Thyroid gland (tissue), 4 donors: ENCODE measurements around the gene B4GALT7. TPM values are rescaled to one million over a fixed set of nuclear protein-coding genes. Genes with fewer than 3 reads are reported as not detected.

Source experiments
- DNase-seq, 2 donors: peaks; one replicate each; pipeline ENCODE4 v3.0.0-alpha.2; 2019
- H3K27ac ChIP-seq, 3 donors: fragments of 200-600 bp; sonication (generic); 1 replicate in 2 of 3; 2 replicates in 1 of 3; pipeline ENCODE4 v1.5.1; 2016 to 2019; ENCODE audit warnings: mild to moderate bottlenecking in 1 of 3, moderate library complexity in 1 of 3
- H3K27me3 ChIP-seq: fragments of 200-600 bp; sonication (generic); one replicate; pipeline ENCODE4 v1.5.1; 2019
- H3K36me3 ChIP-seq, 2 donors: fragments of 200-600 bp; sonication (generic); one replicate each; pipeline ENCODE4 v1.5.1; 2016 to 2019
- H3K4me1 ChIP-seq, 2 donors: fragments of 200-600 bp; sonication (generic); one replicate each; pipeline ENCODE4 v1.5.1; 2017 to 2019
- H3K4me3 ChIP-seq, 3 donors: fragments of 200-600 bp; sonication (generic); replicated peaks in 1 of 3; 1 replicate in 2 of 3; 2 replicates in 1 of 3; pipeline ENCODE4 v1.5.1; 2016; ENCODE audit warnings: mild to moderate bottlenecking in 1 of 3
- H3K9me3 ChIP-seq: fragments of 200-600 bp; sonication (generic); one replicate; pipeline ENCODE4 v1.5.1; 2017
- POLR2A ChIP-seq, 2 donors: fragments of 450-650 bp; IDR thresholded peaks; one replicate each; pipeline ENCODE4 v1.6.1; 2017; ENCODE audit warnings: antibody characterized with exemption in 2 of 2, mild to moderate bottlenecking in 2 of 2, moderate library complexity in 1 of 2
- WGBS, 2 donors: methylation state at CpG; one replicate each; pipeline ENCODE4 v1.1.5; 2017; 5-methylcytosine and 5-hydroxymethylcytosine counted together
- intact Hi-C: fragments of 100-400 bp; cut with DNase I; formaldehyde crosslinking; loops from one replicate; pipeline ENCODE4 v1.15.1; 2023
- total RNA-seq, 4 donors: library from RNA; depleted of rRNA; stranded (reverse); fragments of >200 nt; gene quantifications; one replicate each; pipeline ENCODE4 v1.2.3, GENCODE V29; 2016
- TF ChIP-seq, protein P1 (sequence below), 6 experiments: fragments of 200-600 bp in 3 of 6; fragments of 450-650 bp in 3 of 6; sonication (generic) in 3 of 6; IDR thresholded peaks; one replicate each; pipeline ENCODE4 v1.5.1; 2016 to 2019; ENCODE audit warnings: antibody characterized with exemption in 6 of 6, mild to moderate bottlenecking in 2 of 6, inconsistent platforms in 1 of 6, moderate library complexity in 1 of 6

Gene B4GALT7
- total RNA-seq, 4 donors from 2014 or later, result 27.9 to 47.2 (median 38.9) TPM

DNA sequence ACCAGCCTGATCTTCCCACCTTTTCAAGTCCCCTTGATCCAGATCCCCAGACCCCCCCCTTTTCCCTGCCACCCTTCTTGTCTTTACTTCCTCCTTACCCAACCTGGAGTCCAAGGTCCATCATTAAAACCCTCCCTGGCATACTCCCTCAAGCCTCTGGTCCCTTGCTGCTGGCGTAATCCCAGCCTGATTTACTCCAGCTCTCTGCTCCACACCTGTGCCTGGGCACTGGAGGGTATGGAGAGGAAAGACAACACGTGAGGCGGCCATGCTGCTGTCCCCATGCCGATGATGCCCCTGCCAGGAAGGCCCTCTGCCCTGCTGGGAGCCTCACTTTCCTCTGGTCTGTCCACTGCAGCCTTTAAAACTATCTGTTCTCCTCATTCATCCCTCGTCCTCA lies 5.1 kb downstream of the B4GALT7 start:
- Histone ChIP-seq H3K9me3 (no peaks in the 10 kb centered on the region), H3K27ac (no peak overlapping the region), H3K4me1 (peaks cover 8 to 20% of the 10 kb centered on the region in 2 donors), H3K4me3 (no peak overlapping the region), H3K27me3 (no peaks in the 10 kb centered on the region), H3K36me3 (no peaks in the 10 kb centered on the region)
- intact Hi-C loops, result no loop called here
- TF ChIP-seq POLR2A (IDR thresholded peaks at IDR 0.05), result no peak
- TF ChIP-seq, protein P1, sequence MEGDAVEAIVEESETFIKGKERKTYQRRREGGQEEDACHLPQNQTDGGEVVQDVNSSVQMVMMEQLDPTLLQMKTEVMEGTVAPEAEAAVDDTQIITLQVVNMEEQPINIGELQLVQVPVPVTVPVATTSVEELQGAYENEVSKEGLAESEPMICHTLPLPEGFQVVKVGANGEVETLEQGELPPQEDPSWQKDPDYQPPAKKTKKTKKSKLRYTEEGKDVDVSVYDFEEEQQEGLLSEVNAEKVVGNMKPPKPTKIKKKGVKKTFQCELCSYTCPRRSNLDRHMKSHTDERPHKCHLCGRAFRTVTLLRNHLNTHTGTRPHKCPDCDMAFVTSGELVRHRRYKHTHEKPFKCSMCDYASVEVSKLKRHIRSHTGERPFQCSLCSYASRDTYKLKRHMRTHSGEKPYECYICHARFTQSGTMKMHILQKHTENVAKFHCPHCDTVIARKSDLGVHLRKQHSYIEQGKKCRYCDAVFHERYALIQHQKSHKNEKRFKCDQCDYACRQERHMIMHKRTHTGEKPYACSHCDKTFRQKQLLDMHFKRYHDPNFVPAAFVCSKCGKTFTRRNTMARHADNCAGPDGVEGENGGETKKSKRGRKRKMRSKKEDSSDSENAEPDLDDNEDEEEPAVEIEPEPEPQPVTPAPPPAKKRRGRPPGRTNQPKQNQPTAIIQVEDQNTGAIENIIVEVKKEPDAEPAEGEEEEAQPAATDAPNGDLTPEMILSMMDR (IDR thresholded peaks at IDR 0.05), result no peak
- DNase-seq, result no peak
- 95 to 96% methylated on average over 5 of the region's 5 CpGs for WGBS, 2 donors

DNA sequence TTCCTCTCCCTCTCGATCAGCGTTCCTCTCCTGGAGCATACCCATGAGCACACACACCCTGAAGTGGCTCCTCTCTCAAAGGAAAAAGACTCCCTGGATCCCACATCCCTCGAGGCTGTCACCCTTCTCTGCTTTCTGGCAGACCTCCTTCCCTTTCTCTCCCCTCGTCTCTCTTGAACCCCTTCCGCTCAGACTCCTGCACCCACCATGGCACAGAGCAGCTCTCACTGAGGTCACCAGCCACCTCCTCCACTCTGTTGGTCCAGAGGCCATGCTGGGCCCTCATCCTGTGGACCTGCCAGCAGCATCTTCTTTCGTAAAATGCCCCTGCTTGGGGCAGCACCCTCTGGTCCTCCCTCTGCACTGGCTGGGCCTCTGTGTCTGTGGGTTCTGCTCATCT lies 5.7 kb downstream of the B4GALT7 start:
- WGBS, 2 donors, result 87 to 93% methylated on average over 6 of the region's 6 CpGs
- Histone ChIP-seq H3K4me3 (no peak overlapping the region), H3K4me1 (peaks cover 5 to 17% of the 10 kb centered on the region in 2 donors), H3K36me3 (no peaks in the 10 kb centered on the region), H3K27me3 (no peaks in the 10 kb centered on the region), H3K9me3 (no peaks in the 10 kb centered on the region), H3K27ac (no peak overlapping the region)
- no peak for DNase-seq
- intact Hi-C loops, result no loop called here
- TF ChIP-seq POLR2A (IDR thresholded peaks at IDR 0.05), result no peak

DNA sequence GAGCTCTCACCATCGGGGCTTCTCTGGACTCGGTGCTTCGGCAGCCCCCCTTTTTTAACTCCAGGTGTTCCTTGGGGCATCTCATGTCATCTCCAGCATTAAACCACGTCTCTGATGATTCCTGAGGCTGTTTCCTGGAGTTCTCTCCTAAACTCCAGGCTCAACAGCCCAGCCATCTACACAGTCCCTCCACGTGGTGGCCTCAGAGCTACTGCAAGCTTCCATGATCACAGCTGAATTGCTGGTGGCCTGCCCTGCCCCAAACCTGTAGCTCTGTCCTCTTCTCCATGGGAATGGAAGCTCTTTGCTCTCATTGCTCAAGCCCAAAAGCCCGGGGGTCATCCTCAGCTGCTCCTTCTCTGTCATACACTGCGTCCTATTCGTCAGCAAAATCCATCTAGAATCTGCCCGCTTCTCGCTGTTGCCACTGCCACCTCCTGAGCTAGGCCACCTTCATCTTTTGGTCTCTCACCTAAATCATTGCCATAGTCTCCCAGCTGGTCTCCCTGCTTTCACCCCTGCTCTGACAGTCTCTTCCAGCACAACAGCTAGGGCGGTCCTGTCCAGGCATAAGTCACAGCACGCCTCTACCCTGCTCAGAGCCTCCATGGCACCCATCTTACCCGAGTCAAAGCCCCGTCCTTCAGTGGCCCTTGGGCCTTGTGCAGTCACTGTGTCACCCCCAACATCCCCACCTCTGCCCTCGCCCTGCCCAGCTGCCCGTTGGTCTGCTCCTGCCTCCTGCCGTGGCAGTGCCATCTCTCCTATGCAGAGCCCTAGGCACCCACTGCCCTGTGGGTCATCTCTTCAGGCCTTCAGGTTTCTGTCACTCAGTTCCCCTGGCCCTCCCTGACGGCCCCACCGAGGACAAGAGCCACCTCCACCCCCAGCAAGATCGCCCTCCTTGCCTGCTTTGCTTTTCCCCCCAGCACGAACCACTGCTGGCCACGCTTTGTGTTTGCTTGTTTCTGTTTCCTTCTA lies 6.4 kb downstream of the B4GALT7 start:
- Histone ChIP-seq H3K27ac (no peak overlapping the region), H3K4me1 (peaks cover 0 to 10% of the 10 kb centered on the region in 2 donors), H3K9me3 (no peaks in the 10 kb centered on the region), H3K36me3 (no peaks in the 10 kb centered on the region), H3K27me3 (no peaks in the 10 kb centered on the region), H3K4me3 (no peak overlapping the region)
- WGBS, 2 donors, result 90 to 91% methylated on average over 22 of the region's 22 CpGs
- intact Hi-C loops, result no loop called here
- TF ChIP-seq, protein P1 (IDR thresholded peaks at IDR 0.05), result no peak
- no peak for TF ChIP-seq POLR2A (IDR thresholded peaks at IDR 0.05)
- no peak for DNase-seq

DNA sequence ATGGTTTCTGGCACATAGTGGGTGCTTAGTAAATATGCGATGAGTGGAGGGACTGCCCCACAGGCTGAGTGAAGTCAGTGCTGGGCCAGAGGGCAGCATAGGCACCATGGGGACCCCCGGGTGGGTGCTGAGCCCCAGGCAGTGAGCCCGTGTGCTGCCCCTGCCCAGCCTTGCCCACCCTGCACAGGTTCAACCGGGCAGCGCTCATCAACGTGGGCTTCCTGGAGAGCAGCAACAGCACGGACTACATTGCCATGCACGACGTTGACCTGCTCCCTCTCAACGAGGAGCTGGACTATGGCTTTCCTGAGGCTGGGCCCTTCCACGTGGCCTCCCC lies 7.2 kb downstream of the B4GALT7 start:
- intact Hi-C loops, result no loop called here

DNA sequence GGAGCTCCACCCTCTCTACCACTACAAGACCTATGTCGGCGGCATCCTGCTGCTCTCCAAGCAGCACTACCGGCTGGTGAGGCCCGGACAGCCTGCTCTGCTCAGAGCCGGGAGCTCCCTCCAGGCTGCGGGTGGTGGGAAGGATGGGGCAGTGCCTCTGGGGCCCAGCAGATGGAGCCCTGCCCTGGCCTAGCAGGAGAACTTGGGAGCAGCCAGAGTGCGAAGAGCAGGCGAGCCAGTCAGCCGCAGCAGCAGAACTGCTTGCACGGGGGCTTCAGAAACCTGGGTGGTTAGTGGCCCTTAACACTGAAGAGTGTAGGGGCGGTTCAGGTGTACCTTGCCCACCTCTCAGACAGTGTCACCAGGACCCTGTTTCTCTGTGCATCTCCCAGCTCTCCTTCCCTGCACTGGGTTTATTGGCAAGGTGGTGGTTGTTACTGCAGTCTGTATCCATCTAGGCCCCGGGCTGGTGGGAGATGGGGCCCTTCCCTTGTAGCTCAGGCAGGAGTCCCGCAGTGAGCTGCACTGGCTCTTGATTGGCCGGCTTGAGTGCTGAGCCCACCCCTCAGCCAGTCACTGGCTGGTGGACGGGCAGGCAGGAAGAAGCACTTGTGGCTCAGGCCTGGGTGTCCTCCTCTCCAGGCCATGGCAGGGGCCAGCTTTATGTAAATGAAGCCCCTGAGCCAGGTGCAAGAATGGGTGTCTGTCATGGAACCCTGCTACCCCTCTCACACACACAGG lies 7.7 kb downstream of the B4GALT7 start:
- H3K9me3 ChIP-seq, result no peaks in the 10 kb centered on the region
- no peak for TF ChIP-seq POLR2A (IDR thresholded peaks at IDR 0.05)
- TF ChIP-seq, protein P1 (IDR thresholded peaks at IDR 0.05), result peak; percentile 25 to 98 (median 72)
- peaks cover 0 to 8% of the 10 kb centered on the region in 2 donors for H3K4me1 ChIP-seq
- WGBS, 2 donors, result 24 to 40% methylated on average over 8 to 10 of the region's 15 CpGs
- H3K27me3 ChIP-seq, result no peaks in the 10 kb centered on the region
- intact Hi-C loops, result no loop called here
- no peaks in the 10 kb centered on the region for H3K36me3 ChIP-seq
- no peak overlapping the region for H3K4me3 ChIP-seq
- no peak overlapping the region for H3K27ac ChIP-seq
- DNase-seq, result peak; percentile 81

More for the DNA sequence above, 7.2 kb downstream of the B4GALT7 start:
- H3K9me3 ChIP-seq, result no peaks in the 10 kb centered on the region
- 36 to 44% methylated on average over 10 to 11 of the region's 11 CpGs for WGBS, 2 donors
- DNase-seq, result no peak
- no peaks in the 10 kb centered on the region for H3K36me3 ChIP-seq
- peaks cover 0 to 8% of the 10 kb centered on the region in 2 donors for H3K4me1 ChIP-seq
- no peak for TF ChIP-seq POLR2A (IDR thresholded peaks at IDR 0.05)
- TF ChIP-seq, protein P1 (IDR thresholded peaks at IDR 0.05), result no peak
- no peak overlapping the region for H3K27ac ChIP-seq
- no peak overlapping the region for H3K4me3 ChIP-seq
- no peaks in the 10 kb centered on the region for H3K27me3 ChIP-seq
